CD4-positive, alpha-beta T cell treated with Interleukin-6 at 100 ng/mL for 8 hours (primary cell): ENCODE results near the gene ZBTB14.

Experiments used
- DNase-seq: peaks from one replicate; pipeline ENCODE4 v3.0.0-alpha.2; 2020; ENCODE audit warnings: mixed read lengths, low spot score

The ZBTB14 gene, protein sequence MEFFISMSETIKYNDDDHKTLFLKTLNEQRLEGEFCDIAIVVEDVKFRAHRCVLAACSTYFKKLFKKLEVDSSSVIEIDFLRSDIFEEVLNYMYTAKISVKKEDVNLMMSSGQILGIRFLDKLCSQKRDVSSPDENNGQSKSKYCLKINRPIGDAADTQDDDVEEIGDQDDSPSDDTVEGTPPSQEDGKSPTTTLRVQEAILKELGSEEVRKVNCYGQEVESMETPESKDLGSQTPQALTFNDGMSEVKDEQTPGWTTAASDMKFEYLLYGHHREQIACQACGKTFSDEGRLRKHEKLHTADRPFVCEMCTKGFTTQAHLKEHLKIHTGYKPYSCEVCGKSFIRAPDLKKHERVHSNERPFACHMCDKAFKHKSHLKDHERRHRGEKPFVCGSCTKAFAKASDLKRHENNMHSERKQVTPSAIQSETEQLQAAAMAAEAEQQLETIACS

DNA sequence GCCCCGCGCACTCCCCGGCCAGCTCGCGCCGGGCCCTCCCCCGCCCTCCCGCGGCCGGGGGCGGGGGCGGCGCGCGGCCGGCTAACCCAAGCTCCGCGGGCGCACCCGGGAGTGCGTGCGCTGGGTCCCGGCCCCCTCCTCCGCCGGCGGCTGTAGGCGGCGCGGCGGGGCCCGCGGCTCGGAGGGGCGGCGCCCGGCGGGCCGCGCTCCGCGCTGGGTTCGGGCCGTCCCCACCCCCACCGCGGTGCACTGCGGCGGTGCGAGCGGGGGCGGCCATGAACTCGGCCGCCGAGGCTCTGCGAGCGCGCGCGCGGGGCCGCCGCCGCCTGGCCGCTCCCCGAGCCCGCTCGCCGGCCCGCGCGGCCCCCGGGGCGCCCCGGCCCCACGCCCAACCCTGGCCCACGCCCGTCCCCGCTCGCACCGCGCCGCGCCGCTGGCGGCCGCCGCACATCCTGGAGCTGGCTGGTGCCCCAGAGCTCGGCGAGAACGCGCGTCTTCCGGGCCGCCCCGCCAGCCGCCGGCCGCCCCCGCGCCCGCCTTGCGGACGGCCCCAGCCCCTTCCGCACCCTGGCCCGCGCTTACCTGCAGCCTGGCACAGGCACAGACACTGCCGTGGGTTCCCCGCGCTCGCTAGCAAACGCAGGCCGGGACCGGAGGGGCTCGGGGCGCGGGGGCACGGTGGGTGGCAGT lies at the start of gene ZBTB14:
Gene ZBTB14, minus strand, starts transcription at position 496 of the 690 bp plus-strand sequence. CDS start 2,480 bp downstream, outside the sequence.
- DNase-seq = peak; percentile 67

- DNase-seq = no peak
Observed at GRCh38 chr18:5339202-5339834, 43.8 kb upstream of the ZBTB14 start.

- DNase-seq = no peak
Observed at GRCh38 chr18:5334456-5335075, 39.0 kb upstream of the ZBTB14 start.

DNA sequence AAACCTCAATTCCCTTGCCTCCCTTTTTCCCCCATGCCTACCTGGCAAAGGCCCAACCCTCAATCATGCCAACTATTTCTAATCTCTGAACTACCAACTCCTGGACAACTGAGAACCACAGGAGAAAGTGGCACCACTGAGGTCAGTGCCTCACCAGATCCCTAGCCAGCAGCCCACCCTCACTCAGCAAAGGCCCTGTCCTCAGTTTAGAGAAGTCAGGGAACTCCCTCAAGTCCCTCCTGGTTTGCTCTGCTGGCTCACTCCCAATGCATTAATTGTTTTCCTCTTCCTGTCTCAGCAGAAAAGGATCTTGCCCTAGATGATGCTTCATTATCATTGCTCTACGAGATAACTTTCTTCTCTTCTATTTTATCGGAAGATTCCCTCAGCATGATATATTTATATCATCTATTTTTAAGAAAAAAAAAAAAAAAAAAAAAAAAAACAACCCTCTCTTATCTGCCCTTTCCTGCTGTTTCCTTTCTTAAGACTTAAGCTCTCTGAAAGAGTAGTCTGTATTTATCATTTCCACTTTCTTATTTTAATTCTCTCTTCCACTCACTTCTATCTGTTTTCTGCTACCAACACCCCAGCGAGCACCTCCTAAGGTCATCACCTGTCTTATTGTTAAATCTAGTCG lies 22.7 kb upstream of the ZBTB14 start:
- no peak for DNase-seq

DNA sequence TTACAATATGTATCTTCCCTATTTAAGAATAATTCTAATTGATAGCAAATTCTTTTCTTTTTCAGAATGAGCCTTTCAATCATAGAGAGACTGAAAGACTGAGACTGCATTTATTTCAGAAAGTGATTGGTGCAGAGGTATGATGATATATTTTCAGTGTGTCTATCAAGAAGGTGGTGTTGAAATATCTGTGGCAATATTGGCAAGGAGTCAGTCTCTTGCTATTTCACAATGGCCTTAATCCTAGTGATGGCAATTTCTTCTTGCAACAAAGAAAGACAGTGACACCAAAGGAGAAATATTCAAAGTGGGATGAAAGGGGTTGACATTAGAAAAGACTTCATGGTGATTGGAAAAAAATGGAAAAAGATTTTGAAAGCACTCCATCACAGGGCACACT lies 21.7 kb upstream of the ZBTB14 start:
- DNase-seq = no peak

- no peak for DNase-seq
Observed at GRCh38 chr18:5315838-5316237, 20.3 kb upstream of the ZBTB14 start.

GRCh38 chr18:5311301-5311989 lies 15.9 kb upstream of the ZBTB14 start:
- no peak for DNase-seq

DNA sequence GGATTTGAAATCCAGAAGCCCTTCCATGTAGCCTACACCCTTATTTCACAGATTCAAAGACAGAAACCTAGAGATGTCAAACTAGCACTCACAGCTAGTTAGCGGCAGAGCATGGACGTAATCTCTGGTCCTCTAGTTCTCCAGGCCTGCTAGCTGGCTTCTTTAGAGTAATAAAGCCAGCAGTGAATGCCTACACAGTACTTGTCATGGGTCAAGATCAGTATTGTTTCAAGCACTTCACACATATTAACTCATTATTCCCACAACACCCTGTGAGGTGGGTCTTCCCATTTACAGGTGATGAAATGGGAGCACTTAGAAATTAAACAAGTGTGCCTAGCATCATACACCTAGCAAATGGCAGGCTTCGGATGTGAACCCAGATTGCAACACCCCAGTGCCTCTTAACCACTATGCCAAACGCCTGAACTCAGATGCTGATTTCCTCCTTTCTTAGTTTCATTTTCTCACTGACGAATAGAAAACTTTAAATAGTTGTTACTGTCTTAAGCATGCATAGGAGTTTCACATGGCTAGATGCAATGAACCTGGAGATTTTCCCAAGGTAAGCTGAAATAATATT lies 14.5 kb upstream of the ZBTB14 start:
- DNase-seq = peak; percentile 56

DNA sequence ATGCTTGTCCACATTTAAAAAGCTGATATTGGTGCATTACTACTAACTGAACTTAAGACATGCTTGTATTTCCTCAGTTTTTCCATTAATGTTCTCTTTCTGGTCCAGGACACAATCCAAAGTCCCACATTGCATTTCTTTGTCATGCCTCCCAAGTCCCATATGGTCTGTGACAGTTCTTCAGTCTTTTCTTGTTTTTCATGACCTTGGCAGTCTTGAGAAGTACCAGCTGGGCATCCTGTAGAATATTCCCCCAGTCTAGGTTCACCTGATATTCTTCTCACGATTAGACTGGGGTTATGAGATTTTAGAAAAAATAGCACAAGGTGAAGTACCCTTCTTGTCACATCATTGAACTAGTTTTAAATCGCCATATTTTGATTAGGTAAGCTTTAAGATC lies 10.3 kb upstream of the ZBTB14 start:
- DNase-seq = no peak

DNA sequence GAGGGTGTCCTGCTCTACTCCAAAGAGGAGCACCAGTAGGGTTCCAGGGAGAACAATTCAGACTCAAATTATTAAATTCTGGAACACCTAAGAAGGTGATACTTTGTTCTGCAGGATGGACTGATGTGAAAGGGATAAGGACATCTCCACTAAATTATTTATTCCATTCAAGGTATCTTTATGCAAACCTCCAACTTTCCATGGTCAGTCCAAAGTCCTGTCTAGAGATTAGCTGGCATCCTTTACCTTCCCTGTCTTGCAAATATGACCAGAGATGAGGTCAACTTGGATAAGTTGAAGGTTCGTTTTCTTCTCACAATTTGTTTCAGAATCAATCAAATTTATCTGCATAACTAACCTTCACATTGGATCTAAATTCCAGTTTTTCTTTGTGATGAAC lies 8.7 kb upstream of the ZBTB14 start:
- DNase-seq = no peak

DNA sequence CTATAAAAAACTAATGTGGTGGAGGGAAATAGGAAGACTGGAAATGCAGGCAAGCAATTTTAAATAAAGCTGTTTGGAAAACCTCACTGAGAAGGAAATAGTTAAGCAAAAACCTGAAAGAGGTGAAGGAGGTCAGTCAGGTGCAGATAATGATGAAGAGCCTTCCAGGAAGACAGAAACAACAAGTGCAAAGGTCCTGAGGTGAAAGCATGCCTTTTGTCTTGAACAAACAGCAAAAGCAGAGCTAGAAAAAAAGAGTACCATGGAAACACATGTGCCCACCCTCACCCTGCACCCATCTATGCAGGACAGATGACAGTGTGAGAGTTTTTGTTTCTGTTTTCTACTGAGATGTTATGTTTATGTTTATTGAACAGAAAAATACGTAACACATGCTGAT lies 8.1 kb upstream of the ZBTB14 start:
- DNase-seq = no peak

GRCh38 chr18:5302606-5303005 lies 7.1 kb upstream of the ZBTB14 start:
- DNase-seq = no peak

GRCh38 chr18:5300476-5301010 lies 5.0 kb upstream of the ZBTB14 start:
- DNase-seq = no peak

- no peak for DNase-seq
Observed at GRCh38 chr18:5298156-5298852, 2.8 kb upstream of the ZBTB14 start.

- DNase-seq = no peak
Observed at GRCh38 chr18:5297597-5297996, 2.1 kb upstream of the ZBTB14 start.

DNA sequence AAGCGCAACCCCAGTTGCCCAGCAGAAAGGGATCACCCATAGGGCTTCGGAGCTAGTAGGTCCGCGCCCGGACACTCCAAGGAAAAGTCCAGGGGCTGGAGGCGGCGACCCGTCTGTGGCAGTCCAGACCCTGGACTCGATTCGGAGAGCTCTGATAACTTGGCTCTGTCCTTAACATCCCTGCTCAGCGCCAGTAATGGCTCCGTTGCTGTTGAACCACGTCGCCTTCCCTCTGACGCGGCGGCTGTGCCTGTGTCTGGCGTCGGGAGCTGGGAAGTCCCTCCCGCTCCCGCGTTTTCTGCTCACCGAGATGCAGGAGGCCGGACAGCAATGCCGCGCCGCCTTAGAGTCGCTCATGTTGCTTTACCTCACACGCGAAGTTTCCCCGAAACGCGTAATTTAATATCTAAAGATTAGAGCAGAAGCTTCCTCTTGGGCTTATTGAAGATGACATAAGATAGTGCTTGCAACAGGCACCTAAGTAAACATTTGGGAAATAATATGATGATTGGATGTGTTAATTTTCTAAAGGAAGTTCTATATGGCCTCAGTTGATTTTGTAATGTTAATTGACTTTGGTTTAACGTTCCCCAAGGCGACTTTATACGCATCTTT lies 1.3 kb upstream of the ZBTB14 start:
- DNase-seq = peak; percentile 45

- DNase-seq = peak; percentile 92
Observed at GRCh38 chr18:5295981-5296705, 617 bp upstream of the ZBTB14 start.

- DNase-seq = peak; percentile 58
Observed at GRCh38 chr18:5294457-5295230, 882 bp downstream of the ZBTB14 start.
